HAP-1 (cell line): Measurements from ENCODE around the gene RHOXF2.
"Not testable (repeated sequence)": the region's sequence is repeated elsewhere in the genome, so short reads cannot be mapped to it uniquely, and the experiment has no call there.

Source experiments
- DNase-seq, 2 experiments: peaks; one replicate each; pipeline ENCODE4 v3.0.0-alpha.2; 2016 to 2020; ENCODE audit warnings: low spot score in 2 of 2
- H3K27me3 ChIP-seq: fragments of 250-450 bp; sonication (Bioruptor Pico); 2 replicates; pipeline ENCODE4 v1.5.1; 2020; ENCODE audit warnings: low read depth, mild to moderate bottlenecking, moderate library complexity
- H3K36me3 ChIP-seq: fragments of 250-450 bp; sonication (Bioruptor Pico); replicated peaks from 2 replicates; pipeline ENCODE4 v1.5.1; 2020; ENCODE audit warnings: mild to moderate bottlenecking
- H3K4me1 ChIP-seq: fragments of 250-450 bp; sonication (Bioruptor Pico); 2 replicates; pipeline ENCODE4 v1.5.1; 2020; ENCODE audit warnings: mild to moderate bottlenecking
- H3K4me3 ChIP-seq: fragments of 250-450 bp; sonication (Bioruptor Pico); 2 replicates; pipeline ENCODE4 v1.5.1; 2020; ENCODE audit warnings: mild to moderate bottlenecking, moderate library complexity
- H3K9me3 ChIP-seq: fragments of 250-450 bp; sonication (Bioruptor Pico); 2 replicates; pipeline ENCODE4 v1.5.1; 2020; ENCODE audit warnings: mild to moderate bottlenecking, moderate library complexity
- in situ Hi-C: fragments of 300-500 bp; cut with MboI; formaldehyde crosslinking; loops from 3 replicates; pipeline ENCODE4 v1.14.3; 2020; ENCODE audit warnings: low sequenced_read_pairs, inconsistent platforms, mixed read lengths

The RHOXF2 gene

DNA sequence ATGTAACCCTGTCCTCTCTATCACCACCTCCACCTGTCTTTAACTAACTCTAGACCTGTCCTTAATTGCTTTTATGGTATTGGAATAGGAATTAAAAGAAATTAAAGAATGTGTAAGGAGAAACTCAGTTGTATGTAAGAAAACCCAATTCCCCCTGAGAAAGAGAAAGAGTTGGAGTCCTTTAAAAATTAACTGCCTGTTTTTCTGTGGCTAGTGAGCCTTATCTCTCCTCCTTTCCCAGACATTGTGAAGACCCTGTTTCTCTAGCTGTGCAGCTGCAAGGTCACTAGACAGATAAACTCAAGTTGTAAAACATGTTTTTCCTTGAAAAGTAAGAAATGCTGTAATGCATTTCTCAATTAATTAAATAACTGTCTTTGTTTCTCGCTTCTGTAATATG, 12.1 kb upstream of the RHOXF2 start:
- in situ Hi-C loops = loop anchor here (25.0 kb wide), 2 partner anchors 359 to 634 kb away; partner anchors contain the start of gene RPL39
- not testable (repeated sequence) for DNase-seq, H3K36me3 ChIP-seq, H3K27me3 ChIP-seq, H3K9me3 ChIP-seq, H3K4me3 ChIP-seq
- peaks cover 11% of the 10 kb centered on the region for H3K4me1 ChIP-seq

DNA sequence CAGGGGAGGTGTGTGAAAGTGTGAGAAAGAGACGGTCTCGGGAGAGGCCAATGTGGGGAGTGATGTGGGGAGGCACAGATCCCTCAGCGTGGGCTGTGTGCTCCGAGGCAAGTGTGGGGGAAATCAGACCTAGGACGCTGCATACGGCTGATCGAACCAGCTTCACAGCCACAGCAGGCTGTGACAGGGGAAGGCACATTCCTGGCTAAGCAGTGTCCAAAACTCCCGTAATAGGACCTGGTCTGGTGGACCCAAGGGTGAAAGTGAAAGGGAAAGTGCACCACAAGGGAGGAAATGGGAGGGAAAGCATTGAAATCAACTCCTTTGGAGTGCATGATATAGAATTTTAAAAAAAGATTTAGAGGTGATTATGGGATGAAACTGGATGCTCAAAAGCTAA, 10.9 kb upstream of the RHOXF2 start:
- no peaks in the 10 kb centered on the region for H3K9me3 ChIP-seq
- peaks cover 11% of the 10 kb centered on the region for H3K4me1 ChIP-seq
- no peaks in the 10 kb centered on the region for H3K36me3 ChIP-seq
- in situ Hi-C loops = loop anchor here (25.0 kb wide), 2 partner anchors 360 to 635 kb away; partner anchors contain the start of gene RPL39
- no peaks in the 10 kb centered on the region for H3K27me3 ChIP-seq
- DNase-seq = no peak
- no peak overlapping the region for H3K4me3 ChIP-seq

DNA sequence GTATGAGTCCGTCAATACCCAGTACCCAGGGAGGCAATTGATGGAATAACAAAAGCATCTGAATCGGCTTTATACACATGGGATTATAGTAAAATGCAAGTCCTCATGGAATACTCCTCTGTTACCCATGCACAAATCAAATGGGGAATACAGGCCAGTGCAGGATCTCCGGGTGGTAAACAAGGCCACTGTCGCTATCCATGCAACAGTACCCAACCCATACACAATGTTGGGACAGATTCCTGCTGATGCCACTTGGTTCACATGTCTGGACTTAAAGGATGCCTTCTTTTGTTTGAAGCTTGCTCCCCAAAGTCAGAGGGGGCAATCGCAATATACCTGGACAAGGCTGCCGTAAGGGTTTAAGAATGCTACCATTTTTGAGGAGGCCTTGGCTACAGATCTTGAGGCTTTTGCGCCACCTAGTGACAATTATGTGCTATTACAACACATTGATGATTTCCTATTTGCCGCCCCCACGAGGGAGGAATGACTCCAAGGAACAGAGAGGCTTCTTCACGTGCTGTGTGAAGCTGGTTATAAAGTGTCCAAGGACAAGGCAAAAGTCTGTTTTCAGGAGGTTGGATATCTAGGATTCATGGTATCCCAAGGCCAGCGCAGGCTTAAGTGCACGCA, 8.2 kb upstream of the RHOXF2 start:
- H3K36me3 ChIP-seq, in situ Hi-C loops, H3K4me3 ChIP-seq, H3K9me3 ChIP-seq, H3K27me3 ChIP-seq, H3K4me1 ChIP-seq, DNase-seq: not testable (repeated sequence)

DNA sequence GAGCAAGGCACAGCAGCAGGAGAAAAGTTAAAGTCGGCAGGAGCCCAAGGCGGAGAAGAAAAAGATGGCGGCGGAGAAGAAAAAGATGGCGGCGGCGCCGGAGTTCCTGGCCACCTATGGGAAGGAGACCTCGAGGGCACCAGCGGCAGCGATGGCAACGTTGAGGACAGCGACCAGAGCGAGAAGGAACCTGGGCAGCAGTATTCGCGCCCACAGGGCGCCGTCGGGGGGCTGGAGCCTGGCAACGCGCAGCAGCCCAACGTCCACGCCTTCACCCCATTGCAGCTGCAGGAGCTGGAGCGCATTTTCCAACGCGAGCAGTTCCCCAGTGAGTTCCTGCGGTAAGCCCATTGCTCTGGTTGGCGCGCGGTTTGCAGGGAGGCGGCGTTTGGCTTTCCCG, 673 bp downstream of the RHOXF2 start:
- H3K36me3 ChIP-seq, in situ Hi-C loops, H3K4me3 ChIP-seq: not testable (repeated sequence)

DNA sequence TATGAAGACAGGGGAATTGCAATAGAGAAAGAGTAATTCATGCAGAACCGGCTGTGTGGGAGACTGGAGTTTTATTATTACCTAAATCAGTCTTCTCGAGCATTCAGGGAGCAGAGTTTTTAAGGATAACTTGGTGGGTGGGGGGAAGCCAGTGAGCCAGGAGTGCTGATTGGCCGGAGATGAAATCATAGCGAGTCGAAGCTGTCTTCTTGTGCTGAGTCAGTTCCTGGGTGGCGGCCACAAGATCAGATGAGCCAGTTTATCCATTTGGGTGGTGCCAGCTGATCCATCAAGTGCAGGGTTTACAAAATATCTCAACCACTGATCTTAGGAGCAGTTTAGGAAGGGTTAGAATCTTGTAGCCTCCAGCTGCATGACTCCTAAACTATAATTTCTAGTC, 34.8 kb downstream of the RHOXF2 start:
- in situ Hi-C loops = not testable (repeated sequence)

More for the DNA sequence above, 673 bp downstream of the RHOXF2 start:
- not testable (repeated sequence) for H3K4me1 ChIP-seq, H3K27me3 ChIP-seq, DNase-seq, H3K9me3 ChIP-seq

DNA sequence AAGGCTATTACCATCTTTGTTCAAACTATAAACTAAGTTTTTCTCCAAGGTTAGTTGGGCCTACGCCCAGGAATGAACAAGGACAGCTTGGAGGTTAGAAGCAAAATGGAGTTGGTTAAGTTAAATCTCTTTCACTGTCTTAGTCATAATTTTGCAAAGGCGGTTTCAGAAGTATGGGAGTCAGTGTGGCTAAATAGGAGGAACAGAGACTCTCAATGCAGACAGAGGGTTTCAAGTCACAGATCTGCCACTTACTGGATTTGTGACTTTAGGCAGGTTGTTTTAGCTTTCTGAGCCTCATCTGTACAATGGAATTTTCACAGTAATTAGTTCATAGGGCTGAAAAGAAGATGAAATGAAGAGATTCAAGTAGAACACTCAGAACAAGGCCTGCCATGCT, 35.3 kb downstream of the RHOXF2 start:
- H3K9me3 ChIP-seq, DNase-seq, H3K27me3 ChIP-seq, H3K4me3 ChIP-seq, H3K36me3 ChIP-seq, H3K4me1 ChIP-seq, in situ Hi-C loops: not testable (repeated sequence)

More for the DNA sequence above, 34.8 kb downstream of the RHOXF2 start:
- not testable (repeated sequence) for DNase-seq, H3K27me3 ChIP-seq, H3K9me3 ChIP-seq, H3K4me3 ChIP-seq, H3K4me1 ChIP-seq, H3K36me3 ChIP-seq

DNA sequence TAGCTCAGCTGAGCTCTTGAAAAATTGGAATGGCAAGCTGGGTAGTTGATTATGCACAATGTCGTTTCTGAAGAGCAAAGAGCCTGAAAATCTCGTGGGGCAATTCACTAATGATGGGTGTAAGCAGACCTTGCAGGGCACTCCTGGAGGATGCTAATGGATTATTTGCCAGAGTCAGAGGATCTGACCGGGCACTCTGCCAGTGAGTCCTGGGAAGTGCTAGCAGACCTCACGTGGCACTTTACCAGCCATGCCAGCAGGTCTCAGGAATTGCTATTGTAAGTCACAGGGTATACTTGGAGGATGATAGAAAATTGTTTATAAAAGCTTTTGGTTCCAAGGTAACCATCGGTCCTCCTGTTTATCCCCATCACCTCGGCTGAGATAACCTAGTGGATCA, 37.4 kb downstream of the RHOXF2 start:
- not testable (repeated sequence) for H3K4me3 ChIP-seq

DNA sequence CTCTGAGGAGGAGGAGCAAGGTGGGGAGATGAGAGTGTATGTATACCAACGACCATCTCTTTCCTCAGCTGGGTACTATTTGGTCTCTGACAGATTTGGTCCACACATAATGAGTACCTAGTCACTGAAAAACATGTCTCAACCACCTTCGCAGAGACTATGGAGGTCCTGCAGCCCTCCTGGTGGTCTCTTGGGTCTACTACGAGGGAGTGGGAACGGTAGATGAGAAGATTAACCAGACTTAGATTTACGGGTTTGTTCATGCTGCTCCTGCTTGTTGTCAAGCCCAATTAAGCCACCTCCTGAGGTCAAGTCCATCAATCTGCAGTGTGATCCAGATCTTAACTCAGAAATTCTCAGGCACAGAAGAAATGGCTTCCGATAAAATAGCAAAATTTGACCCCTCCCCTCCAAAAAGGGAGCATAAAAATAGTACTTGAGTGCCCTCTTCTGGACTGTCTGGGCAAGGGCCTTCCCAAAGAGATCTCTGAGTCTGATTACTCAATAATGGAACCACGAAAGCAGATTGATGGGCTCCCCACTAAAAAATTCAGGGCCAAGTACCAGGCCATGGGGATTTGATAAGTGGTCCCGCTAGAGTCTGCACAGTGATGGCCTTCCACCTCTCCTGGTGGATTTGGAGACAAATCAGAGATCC, 38.3 kb downstream of the RHOXF2 start:
- H3K27me3 ChIP-seq, H3K4me1 ChIP-seq, DNase-seq, H3K36me3 ChIP-seq, H3K4me3 ChIP-seq, in situ Hi-C loops, H3K9me3 ChIP-seq: not testable (repeated sequence)

More for the DNA sequence above, 37.4 kb downstream of the RHOXF2 start:
- DNase-seq, H3K4me1 ChIP-seq, H3K27me3 ChIP-seq, in situ Hi-C loops, H3K9me3 ChIP-seq, H3K36me3 ChIP-seq: not testable (repeated sequence)

DNA sequence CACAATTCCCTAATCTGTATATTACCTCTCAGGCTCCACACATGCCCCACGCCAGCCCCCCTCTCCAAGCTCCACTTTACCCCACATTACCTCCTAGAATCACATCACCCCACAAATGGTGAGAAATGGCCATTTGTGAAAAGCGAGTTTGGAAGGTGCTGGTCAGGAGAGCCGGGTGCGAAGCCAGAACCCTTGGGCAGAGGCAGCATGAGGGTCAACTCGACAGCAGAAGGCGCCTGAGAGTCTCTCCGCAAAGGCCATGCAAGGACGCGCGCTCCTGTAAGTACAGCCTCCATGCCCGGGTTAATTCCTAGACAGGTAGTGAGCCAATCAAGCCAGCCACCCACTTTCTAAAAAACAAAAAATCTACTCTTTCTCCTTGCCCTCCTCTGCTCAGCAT, 42.4 kb downstream of the RHOXF2 start:
- no peaks in the 10 kb centered on the region for H3K36me3 ChIP-seq
- no peaks in the 10 kb centered on the region for H3K9me3 ChIP-seq
- in situ Hi-C loops = loop anchor here (10.0 kb wide), 1 partner anchor 106 kb away; no protein-coding TSS in a partner anchor

DNA sequence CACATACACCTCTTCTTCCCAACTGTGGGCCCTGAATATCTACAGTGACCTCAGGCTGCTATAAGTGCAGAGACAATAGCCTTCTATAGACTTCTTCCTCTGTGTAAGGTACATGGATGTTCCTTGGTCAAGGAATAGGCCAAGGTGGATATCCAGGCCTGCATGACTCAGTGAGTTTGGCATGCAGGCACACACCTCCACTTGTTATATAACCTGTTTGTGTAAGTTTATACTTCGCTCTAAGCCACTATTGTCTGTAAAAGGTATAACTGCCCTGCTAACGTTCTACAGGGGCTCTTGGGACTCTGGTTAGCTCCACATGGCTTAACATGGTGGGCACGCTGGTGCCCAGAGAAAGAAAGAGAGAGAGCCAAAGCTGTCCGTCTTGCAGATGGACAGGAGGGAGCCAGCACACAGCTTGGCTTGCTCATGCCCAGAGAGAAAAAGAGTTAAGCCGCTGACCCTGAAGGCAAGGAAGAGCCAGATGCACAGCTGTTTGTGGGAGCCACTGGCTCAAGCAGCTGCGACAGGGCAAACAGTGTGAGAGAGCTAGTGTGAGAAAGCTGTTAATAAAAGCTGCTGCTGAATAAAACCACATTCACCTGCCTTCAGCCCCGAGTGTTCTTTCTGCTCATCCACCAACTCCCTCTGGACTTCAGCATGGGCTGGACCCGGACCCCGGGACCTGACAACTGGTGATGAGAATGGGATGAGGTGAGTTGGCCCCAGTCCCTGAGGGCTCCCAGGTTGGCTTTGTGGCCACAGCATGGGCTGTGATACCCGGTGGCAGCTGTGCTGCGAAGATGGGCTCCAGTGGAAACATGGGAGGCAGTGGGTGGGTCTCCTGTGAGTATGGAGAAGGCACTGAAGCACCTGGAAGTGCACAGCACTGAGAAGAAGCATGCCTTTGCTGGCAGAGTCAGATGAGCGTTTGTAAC, 47.7 kb downstream of the RHOXF2 start:
- H3K9me3 ChIP-seq = no peaks in the 10 kb centered on the region
- in situ Hi-C loops = loop anchor here (10.0 kb wide), 1 partner anchor 111 kb away; no protein-coding TSS in a partner anchor

More for the DNA sequence above, 42.4 kb downstream of the RHOXF2 start:
- no peak overlapping the region for H3K4me3 ChIP-seq
- H3K27me3 ChIP-seq = no peaks in the 10 kb centered on the region
- no peaks in the 10 kb centered on the region for H3K4me1 ChIP-seq
- DNase-seq = no peak

DNA sequence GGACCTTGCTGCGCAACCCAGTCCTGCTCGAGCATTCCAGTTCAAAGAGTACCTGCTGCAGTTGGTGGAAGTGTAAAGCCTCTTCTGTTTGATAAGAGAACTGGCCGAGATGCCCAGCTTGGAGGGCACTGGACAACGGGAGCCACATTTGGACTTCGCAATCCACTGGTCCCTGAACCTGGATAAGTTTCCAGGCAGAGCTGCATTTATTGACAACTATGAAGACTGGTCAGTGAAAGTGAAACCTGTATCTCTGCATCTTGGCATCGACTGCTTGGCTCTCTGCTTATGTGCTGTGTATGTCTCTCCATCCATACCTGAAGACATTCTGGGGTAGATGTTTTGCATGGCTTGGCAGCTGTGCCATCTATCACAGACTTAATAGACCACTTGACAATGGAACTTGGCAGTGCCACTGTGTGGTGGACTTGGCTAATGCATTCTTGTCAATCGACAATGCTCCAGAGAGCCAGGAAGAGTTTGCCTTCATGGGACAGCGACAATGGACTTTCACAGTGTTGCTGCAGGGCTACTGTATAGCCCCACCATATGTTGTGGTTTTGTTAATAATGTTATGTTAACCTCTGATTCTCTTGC, 48.7 kb downstream of the RHOXF2 start:
- in situ Hi-C loops = loop anchor here (10.0 kb wide), 1 partner anchor 112 kb away; no protein-coding TSS in a partner anchor
- no peaks in the 10 kb centered on the region for H3K4me1 ChIP-seq
- H3K4me3 ChIP-seq = no peak overlapping the region
- H3K36me3 ChIP-seq = no peaks in the 10 kb centered on the region
- DNase-seq = no peak
- H3K9me3 ChIP-seq = no peaks in the 10 kb centered on the region
- H3K27me3 ChIP-seq = no peaks in the 10 kb centered on the region

More for the DNA sequence above, 47.7 kb downstream of the RHOXF2 start:
- Histone ChIP-seq H3K4me3 (no peak overlapping the region), H3K36me3 (no peaks in the 10 kb centered on the region), H3K27me3 (no peaks in the 10 kb centered on the region), H3K4me1 (no peaks in the 10 kb centered on the region)
- DNase-seq = no peak

DNA sequence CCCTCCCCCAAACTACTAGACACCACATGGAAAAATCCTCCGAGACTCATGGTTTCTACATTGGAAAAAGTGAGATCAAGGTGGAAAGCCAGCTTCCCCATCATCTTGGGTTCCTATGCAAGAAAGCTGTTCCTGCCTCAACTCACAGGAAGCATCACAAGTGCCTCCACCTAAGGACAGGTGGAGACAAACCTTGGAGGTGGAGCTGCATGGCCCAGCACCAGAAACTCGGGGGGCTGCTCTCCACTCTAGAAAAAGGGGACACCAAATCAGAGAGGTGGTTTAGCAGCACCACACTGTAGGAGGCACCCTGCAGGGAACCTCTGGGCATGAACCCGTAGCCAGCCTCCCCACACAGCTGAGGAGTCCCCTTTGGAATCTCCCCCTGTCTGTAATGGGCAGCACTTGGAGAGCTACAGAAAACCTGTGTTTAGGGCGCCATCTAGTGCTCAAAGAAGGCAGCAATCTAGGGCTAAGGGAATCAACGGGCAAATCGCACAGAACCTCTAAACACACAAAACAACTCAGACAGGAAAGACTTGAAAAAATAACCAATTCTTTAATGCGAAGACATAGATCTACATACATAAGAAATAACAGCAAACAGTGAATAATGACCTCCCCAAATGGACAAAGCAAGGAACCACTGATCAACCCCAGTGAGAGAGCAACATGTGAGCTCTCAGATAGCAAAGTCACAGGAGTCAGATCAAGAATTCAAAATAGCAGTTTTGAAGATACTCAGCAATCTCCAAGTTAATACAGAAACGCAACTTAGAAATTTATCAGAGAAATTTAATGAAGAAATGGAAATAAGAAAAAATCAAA, 55.2 kb downstream of the RHOXF2 start:
- Histone ChIP-seq H3K27me3 (no peaks in the 10 kb centered on the region), H3K4me1 (no peaks in the 10 kb centered on the region), H3K36me3 (no peaks in the 10 kb centered on the region), H3K9me3 (no peaks in the 10 kb centered on the region), H3K4me3 (no peak overlapping the region)
- DNase-seq = peak; percentile 56 to 85
- in situ Hi-C loops = no loop called here
